Lower leg skin (tissue), 3 donors: ENCODE data around the gene PRKAA1.

Experiments
- CTCF ChIP-seq, 3 donors: fragments of 450-650 bp; IDR thresholded peaks; one replicate each; pipeline ENCODE4 v1.5.1; 2016; ENCODE audit warnings: antibody characterized with exemption in 3 of 3, mild to moderate bottlenecking in 3 of 3, moderate library complexity in 2 of 3
- POLR2A ChIP-seq, 2 donors: fragments of 450-650 bp; IDR thresholded peaks; one replicate each; pipeline ENCODE4 v1.6.1; 2016 to 2017; ENCODE audit warnings: antibody characterized with exemption in 2 of 2, mild to moderate bottlenecking in 1 of 2, moderate library complexity in 1 of 2

GRCh38 chr5:40801771-40802562 is 3.8 kb upstream of the PRKAA1 start:
- TF ChIP-seq POLR2A (IDR thresholded peaks at IDR 0.05) (no peak), CTCF (IDR thresholded peaks at IDR 0.05) (no peak)
